Hepatocyte (in vitro differentiated cells): ENCODE results near the gene NR3C2. TPM values are rescaled to one million over a fixed set of nuclear protein-coding genes. Genes with fewer than 3 reads are reported as not detected.

Experiments used
- DNase-seq: peaks from one replicate; pipeline ENCODE4 v3.0.0-alpha.2; 2016; ENCODE audit warnings: low spot score
- H2AFZ ChIP-seq: fragments of 200-600 bp; sonication (generic); 2 replicates; pipeline ENCODE4 v1.6.0; 2016; ENCODE audit warnings: antibody characterized with exemption, mild to moderate bottlenecking
- H3K27ac ChIP-seq: fragments of 200-600 bp; sonication (generic); 2 replicates; pipeline ENCODE4 v1.5.1; 2016; ENCODE audit warnings: mild to moderate bottlenecking
- H3K27me3 ChIP-seq: fragments of 200-600 bp; sonication (generic); 2 replicates; pipeline ENCODE4 v1.6.1; 2016
- H3K36me3 ChIP-seq: fragments of 200-600 bp; sonication (generic); replicated peaks from 2 replicates; pipeline ENCODE4 v1.5.1; 2016; ENCODE audit warnings: low read depth; ENCODE audit not compliant: insufficient read depth
- H3K4me1 ChIP-seq: fragments of 200-600 bp; sonication (generic); 2 replicates; pipeline ENCODE4 v1.5.1; 2016; ENCODE audit warnings: mild to moderate bottlenecking, moderate library complexity; ENCODE audit not compliant: insufficient read depth
- H3K4me2 ChIP-seq: fragments of 200-600 bp; sonication (generic); 2 replicates; pipeline ENCODE4 v1.6.0; 2016
- H3K4me3 ChIP-seq: fragments of 200-600 bp; sonication (generic); 2 replicates; pipeline ENCODE4 v1.5.1; 2016; ENCODE audit warnings: mild to moderate bottlenecking
- H3K79me2 ChIP-seq: fragments of 200-600 bp; sonication (generic); 2 replicates; pipeline ENCODE4 v1.6.0; 2017; ENCODE audit warnings: mild to moderate bottlenecking
- H3K9me2 ChIP-seq: fragments of 200-600 bp; sonication (generic); replicated peaks from 2 replicates; pipeline ENCODE4 v1.6.0; 2017; ENCODE audit warnings: mild to moderate bottlenecking; ENCODE audit not compliant: insufficient read depth
- H3K9me3 ChIP-seq: fragments of 200-600 bp; sonication (generic); 2 replicates; pipeline ENCODE4 v1.5.1; 2016; ENCODE audit warnings: low read depth, mild to moderate bottlenecking
- H4K20me1 ChIP-seq: fragments of 200-600 bp; sonication (generic); 2 replicates; pipeline ENCODE4 v1.6.0; 2016; ENCODE audit warnings: mild to moderate bottlenecking; ENCODE audit not compliant: insufficient read depth, poor library complexity, severe bottlenecking
- EZH2 ChIP-seq: fragments of 200-600 bp; sonication (generic); IDR thresholded peaks from 2 replicates; pipeline ENCODE4 v1.6.1; 2016; ENCODE audit warnings: antibody characterized with exemption, mild to moderate bottlenecking, borderline replicate concordance
- EZH2phosphoT487 ChIP-seq: fragments of 200-600 bp; sonication (generic); IDR thresholded peaks from one replicate; pipeline ENCODE4 v1.6.1; 2018; ENCODE audit warnings: antibody characterized with exemption, mild to moderate bottlenecking, low read depth, moderate library complexity; ENCODE audit not compliant: unreplicated experiment, severe bottlenecking
- WGBS: methylation state at CpG from one replicate; pipeline ENCODE4 v1.1.6; 2016; ENCODE audit warnings: low lambda C conversion rate; ENCODE audit errors: missing lambda C conversion rate; 5-methylcytosine and 5-hydroxymethylcytosine counted together
- polyA plus RNA-seq: library from polyadenylated mRNA; unstranded; fragments of >200 nt; fragmentation: Nextera tagmentation; extraction: Ambion mirVana; gene quantifications from 2 replicates; pipeline ENCODE4 v1.2.1, GENCODE V29; 2016
- total RNA-seq: library from RNA; depleted of rRNA; stranded (reverse); fragments of >200 nt; gene quantifications from 2 replicates; pipeline ENCODE4 v1.2.3, GENCODE V29; 2014
- TF ChIP-seq, protein P1 (sequence below): fragments of 200-600 bp; sonication (generic); IDR thresholded peaks from 2 replicates; pipeline ENCODE4 v1.5.1; 2016; ENCODE audit warnings: antibody characterized with exemption, mild to moderate bottlenecking; ENCODE audit not compliant: poor library complexity

NR3C2 gene
- total and polyA plus RNA-seq, 2 experiments from 2014 or later = 2.3 to 7.1 TPM

DNA sequence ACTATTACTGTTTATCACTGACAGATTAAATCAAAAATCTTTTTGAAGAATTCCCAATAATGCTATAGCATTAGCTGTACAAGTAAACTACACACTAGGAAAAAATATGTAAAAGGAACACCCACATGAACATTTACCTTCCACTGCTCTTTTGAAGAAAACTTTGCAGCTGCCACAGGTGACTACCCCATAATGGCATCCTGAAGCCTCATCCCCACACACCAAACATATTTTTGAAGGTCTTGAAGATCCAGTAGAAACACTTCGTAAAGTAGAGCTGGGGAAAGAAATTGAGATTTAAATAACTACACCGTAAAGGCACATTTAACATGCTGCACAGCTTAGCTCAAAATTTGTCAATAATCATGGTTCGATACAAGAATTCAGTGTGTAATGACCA, 182.4 kb downstream of the NR3C2 start:
- no peak overlapping the region for H3K4me2 ChIP-seq
- no peaks in the 10 kb centered on the region for H3K36me3 ChIP-seq
- H3K79me2 ChIP-seq = no peaks in the 10 kb centered on the region
- no peak overlapping the region for H3K27ac ChIP-seq
- no peaks in the 10 kb centered on the region for H3K27me3 ChIP-seq
- H3K4me3 ChIP-seq = no peak overlapping the region
- H3K9me3 ChIP-seq = no peaks in the 10 kb centered on the region
- no peaks in the 10 kb centered on the region for H4K20me1 ChIP-seq
- no peak for DNase-seq
- peaks cover 7% of the 10 kb centered on the region for H3K4me1 ChIP-seq
- H2AFZ ChIP-seq = no peak overlapping the region
- no peak for TF ChIP-seq EZH2
- TF ChIP-seq EZH2phosphoT487 = no peak
- TF ChIP-seq, protein P1, sequence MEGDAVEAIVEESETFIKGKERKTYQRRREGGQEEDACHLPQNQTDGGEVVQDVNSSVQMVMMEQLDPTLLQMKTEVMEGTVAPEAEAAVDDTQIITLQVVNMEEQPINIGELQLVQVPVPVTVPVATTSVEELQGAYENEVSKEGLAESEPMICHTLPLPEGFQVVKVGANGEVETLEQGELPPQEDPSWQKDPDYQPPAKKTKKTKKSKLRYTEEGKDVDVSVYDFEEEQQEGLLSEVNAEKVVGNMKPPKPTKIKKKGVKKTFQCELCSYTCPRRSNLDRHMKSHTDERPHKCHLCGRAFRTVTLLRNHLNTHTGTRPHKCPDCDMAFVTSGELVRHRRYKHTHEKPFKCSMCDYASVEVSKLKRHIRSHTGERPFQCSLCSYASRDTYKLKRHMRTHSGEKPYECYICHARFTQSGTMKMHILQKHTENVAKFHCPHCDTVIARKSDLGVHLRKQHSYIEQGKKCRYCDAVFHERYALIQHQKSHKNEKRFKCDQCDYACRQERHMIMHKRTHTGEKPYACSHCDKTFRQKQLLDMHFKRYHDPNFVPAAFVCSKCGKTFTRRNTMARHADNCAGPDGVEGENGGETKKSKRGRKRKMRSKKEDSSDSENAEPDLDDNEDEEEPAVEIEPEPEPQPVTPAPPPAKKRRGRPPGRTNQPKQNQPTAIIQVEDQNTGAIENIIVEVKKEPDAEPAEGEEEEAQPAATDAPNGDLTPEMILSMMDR = no peak
- H3K9me2 ChIP-seq = no peaks in the 10 kb centered on the region
- WGBS = 94% methylated on average over 3 of the region's 3 CpGs

DNA sequence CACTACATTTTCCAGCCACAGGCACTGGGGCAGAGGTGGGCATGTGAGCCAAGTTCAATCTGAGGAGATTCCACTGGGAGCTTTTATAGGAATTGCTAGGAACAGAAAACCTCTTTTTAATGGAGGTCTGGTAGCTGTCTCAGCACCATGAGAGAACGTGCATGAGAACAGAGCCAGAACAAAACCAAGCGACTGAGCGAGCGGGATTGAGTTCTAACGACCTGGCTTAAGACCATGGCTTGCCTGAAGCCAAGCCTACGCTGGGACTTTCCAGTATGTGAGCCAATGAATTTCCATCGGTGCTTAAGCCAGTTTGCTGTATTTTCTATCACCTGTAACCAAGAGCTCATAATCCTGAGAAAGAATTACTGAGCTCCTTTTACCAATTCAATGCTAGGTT, 183.7 kb downstream of the NR3C2 start:
- Histone ChIP-seq H3K9me2 (no peaks in the 10 kb centered on the region), H3K9me3 (no peaks in the 10 kb centered on the region), H3K4me1 (peaks cover 7% of the 10 kb centered on the region), H3K4me3 (no peak overlapping the region), H3K4me2 (no peak overlapping the region), H3K36me3 (no peaks in the 10 kb centered on the region), H3K27me3 (no peaks in the 10 kb centered on the region), H4K20me1 (no peaks in the 10 kb centered on the region), H3K79me2 (no peaks in the 10 kb centered on the region), H2AFZ (no peak overlapping the region), H3K27ac (no peak overlapping the region)
- WGBS = 71% methylated on average over 7 of the region's 7 CpGs
- TF ChIP-seq EZH2phosphoT487 (no peak), EZH2 (no peak)
- TF ChIP-seq, protein P1 = no peak
- no peak for DNase-seq

DNA sequence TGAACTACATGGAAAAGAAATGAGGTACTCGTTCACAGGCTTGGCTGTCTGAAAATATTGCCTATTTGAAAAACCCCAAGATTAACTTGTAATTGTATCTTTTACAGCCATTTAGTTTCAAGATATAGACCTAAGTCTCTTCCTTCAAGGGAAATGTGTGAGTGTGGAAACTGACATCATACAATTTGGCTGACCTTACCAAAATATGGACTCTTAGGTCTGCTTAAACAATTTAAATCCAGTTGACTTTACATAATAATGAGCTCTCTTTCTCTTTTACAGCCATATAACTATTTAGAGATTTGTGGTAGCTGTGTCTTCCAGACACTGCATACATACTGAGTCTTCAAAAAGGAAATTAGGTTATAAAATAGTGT, 186.9 kb downstream of the NR3C2 start:
- Histone ChIP-seq H3K27me3 (no peaks in the 10 kb centered on the region), H3K9me2 (no peaks in the 10 kb centered on the region), H3K4me2 (no peak overlapping the region), H3K4me3 (no peak overlapping the region), H3K27ac (no peak overlapping the region), H3K79me2 (no peaks in the 10 kb centered on the region), H3K9me3 (no peaks in the 10 kb centered on the region), H3K4me1 (no peaks in the 10 kb centered on the region), H3K36me3 (no peaks in the 10 kb centered on the region), H2AFZ (no peak overlapping the region), H4K20me1 (no peaks in the 10 kb centered on the region)
- no peak for DNase-seq
- WGBS = 82% methylated on average over 1 of the region's 1 CpG
- TF ChIP-seq, protein P1 = no peak
- TF ChIP-seq EZH2 (no peak), EZH2phosphoT487 (no peak)
